Aorta (tissue), 5 donors: ENCODE results near the gene DDX41. TPM values are rescaled to one million over a fixed set of nuclear protein-coding genes. Genes with fewer than 3 reads are reported as not detected.
"Not testable (repeated sequence)": the region's sequence is repeated elsewhere in the genome, so short reads cannot be mapped to it uniquely, and the experiment has no call there.

Source experiments
- ATAC-seq: fragments of 200-7000 bp; cut with Tn5 transposase; one replicate; pipeline ENCODE4 v1.9.1; 2022; ENCODE audit warnings: moderate library complexity; ENCODE audit not compliant: low FRiP score
- DNase-seq, 2 donors: peaks; one replicate each; pipeline ENCODE4 v3.0.0-alpha.2; 2020
- H3K27ac ChIP-seq, 2 donors: one replicate each; pipeline ENCODE4 v1.5.1; 2013; ENCODE audit warnings: low read length in 2 of 2, mild to moderate bottlenecking in 2 of 2, moderate library complexity in 2 of 2, control low read depth in 1 of 2, inconsistent platforms in 1 of 2, low read depth in 1 of 2
- H3K27me3 ChIP-seq, 2 donors: one replicate each; pipeline ENCODE4 v1.6.1; 2013; ENCODE audit warnings: control low read depth in 1 of 2, low read length in 1 of 2, mild to moderate bottlenecking in 1 of 2, moderate library complexity in 1 of 2; ENCODE audit not compliant: insufficient read depth in 2 of 2, control insufficient read depth in 1 of 2
- H3K36me3 ChIP-seq, 2 donors: one replicate each; pipeline ENCODE4 v1.6.1; 2013; ENCODE audit warnings: control low read depth in 1 of 2, low read length in 1 of 2, mild to moderate bottlenecking in 1 of 2; ENCODE audit not compliant: insufficient read depth in 2 of 2, control insufficient read depth in 1 of 2
- H3K4me1 ChIP-seq, 2 donors: one replicate each; pipeline ENCODE4 v1.6.1; 2013; ENCODE audit warnings: low read length in 2 of 2, control low read depth in 1 of 2, mild to moderate bottlenecking in 1 of 2, moderate library complexity in 1 of 2; ENCODE audit not compliant: insufficient read depth in 2 of 2, control insufficient read depth in 1 of 2
- H3K4me3 ChIP-seq, 2 donors: one replicate each; pipeline ENCODE4 v1.5.1; 2013; ENCODE audit warnings: low read length in 2 of 2, control low read depth in 1 of 2, mild to moderate bottlenecking in 1 of 2
- H3K9me3 ChIP-seq: one replicate; pipeline ENCODE4 v1.6.1; 2013; ENCODE audit warnings: mild to moderate bottlenecking, low read length; ENCODE audit not compliant: control insufficient read depth
- WGBS, 2 donors: extraction: QIAGEN DNeasy Blood & Tissue Kit; methylation state at CpG; one replicate each; pipeline ENCODE4 v1.1.7; 2013; 5-methylcytosine and 5-hydroxymethylcytosine counted together
- intact Hi-C, 2 donors: fragments of 100-400 bp; cut with DNase I; formaldehyde crosslinking; loops; one replicate each; pipeline versions ENCODE4 v1.14.2 to v1.15.0; 2022
- long read RNA-seq, 2 donors: library from polyadenylated mRNA; unstranded; transcript quantifications; one replicate each; pipeline ENCODE4 v2.0.0, GENCODE V29; 2020 to 2021
- polyA plus RNA-seq, 2 donors: library from polyadenylated mRNA; stranded (reverse); fragments of 200-250 nt; gene quantifications; one replicate each; pipeline ENCODE4 v1.2.3, GENCODE V29; 2013
- total RNA-seq, 2 donors: library from RNA; stranded (reverse); fragmentation: NEBNext Ultra II Directional; extraction: Animal tissue kit (Norgen Biotek cat#: 25700); gene quantifications; one replicate each; pipeline ENCODE4 v1.2.1, GENCODE V29; 2021
- donor health status: healthy with polysubstance abuse.
- donor health status: Bipolar disorder and iron deficiency.
- donor health status: DM: no; HTN: no; CAD: no.
- donor health status: DM: no; HTN: no; CAD: no.
- donor health status: DM: yes; HTN: yes; CAD: no.

The DDX41 gene
- total RNA-seq (10 to 100 TPM; 45.0 to 54.9 TPM), polyA plus RNA-seq (10 to 100 TPM; 46.5 to 95.4 TPM)
- long read RNA-seq, donor 1, transcript DDX41-208 (17 exons, 2,607 nt): major isoform, 62 of 120 reads
- long read RNA-seq, donor 1, transcript DDX41-201 (16 exons, 2,137 nt): minor isoform, 26 of 120 reads
- long read RNA-seq, donor 1, partial matches to known transcripts: 21 of 120 reads
- long read RNA-seq, donor 1, other reads (novel, unspliced or antisense): 8 of 120 reads
- long read RNA-seq, donor 2, transcript DDX41-208 (17 exons, 2,607 nt): major isoform, 15 of 33 reads
- long read RNA-seq, donor 2, partial matches to known transcripts: 11 of 33 reads
- long read RNA-seq, donor 2, other reads (novel, unspliced or antisense): 6 of 33 reads

DNA sequence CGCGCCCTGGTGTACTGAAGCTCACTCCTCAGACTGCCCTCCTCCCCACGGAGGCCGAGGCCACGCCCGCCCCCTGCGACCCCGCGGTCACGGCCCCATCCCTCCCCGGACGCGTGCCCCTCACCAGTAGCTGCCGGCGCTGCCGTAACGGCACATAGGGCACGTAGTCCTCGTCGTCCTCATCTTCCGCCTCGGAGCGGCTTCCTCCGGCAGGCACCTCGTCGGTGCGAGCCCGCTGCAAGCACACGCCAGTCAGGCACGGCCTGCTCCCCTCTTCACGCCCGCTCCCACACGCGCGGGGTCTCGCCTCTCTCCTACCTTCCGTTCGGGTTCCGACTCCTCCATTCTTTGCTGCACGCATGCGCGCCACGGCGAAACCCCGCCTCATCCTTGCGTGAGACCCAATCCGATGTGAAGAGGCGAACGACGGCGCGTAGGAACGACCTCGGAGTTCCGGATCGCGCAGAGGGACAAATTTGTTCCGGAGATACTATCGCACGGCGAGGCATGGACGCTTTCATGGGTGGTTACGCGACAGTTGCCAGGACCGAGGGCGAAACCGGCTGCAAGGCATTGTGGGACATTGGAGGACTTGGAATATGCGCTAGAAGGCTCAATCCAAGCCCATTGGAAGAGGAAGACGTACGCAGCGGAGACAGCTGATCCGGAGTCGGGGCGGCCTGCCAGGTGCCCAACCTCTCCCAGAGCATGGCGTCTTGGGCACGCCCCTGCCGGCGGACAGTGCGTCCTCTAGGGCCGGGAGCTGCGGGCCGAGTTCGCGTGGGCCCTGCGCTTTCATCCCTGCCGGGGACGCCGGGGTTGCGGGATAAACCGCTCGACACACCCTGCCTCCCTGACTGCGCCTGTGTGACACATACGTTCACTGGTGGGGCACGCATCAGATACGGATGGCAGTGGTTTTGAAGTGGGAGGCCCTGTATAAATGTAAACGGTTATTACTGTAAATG lies at the start of gene DDX41:
TSS of gene DDX41 (minus strand) at position 361 of the 968 bp plus-strand sequence. CDS start at position 345, 16 bp downstream.
- Histone ChIP-seq H3K27ac (peak within 1 kb of the TSS in 1 of 2 donors; percentile 43), H3K4me3 (peak within 1 kb of the TSS; percentile 9 to 47), H3K27me3 (no peaks in the 10 kb centered on the region), H3K4me1 (no peaks in the 10 kb centered on the region), H3K36me3 (peaks cover 3 to 7% of the 10 kb centered on the region in 2 donors), H3K9me3 (no peaks in the 10 kb centered on the region)
- DNase-seq (peak; percentile 99), ATAC-seq (peak; percentile 95)
- WGBS, 2 donors: 0% methylated on average over 95 to 96 of the region's 96 CpGs
- intact Hi-C loops: no loop called here

DNA sequence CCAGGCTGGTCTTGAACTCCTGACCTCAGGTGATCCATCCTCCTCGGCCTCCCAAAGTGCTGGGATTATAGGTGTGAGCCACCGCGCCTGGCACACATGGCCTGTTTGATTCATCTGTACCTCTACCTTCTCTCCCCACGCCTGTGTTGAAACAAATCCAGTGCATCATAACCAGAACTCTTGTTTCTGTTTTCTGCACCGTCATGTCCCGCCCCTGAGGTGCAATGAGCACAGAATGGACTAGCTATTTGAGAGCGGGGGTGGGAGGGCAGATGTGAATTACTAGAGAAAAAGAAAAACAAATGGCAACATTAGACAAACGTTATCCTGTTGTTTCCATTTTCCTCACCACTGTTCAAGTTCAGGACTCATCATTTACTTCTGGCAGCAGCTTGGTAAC lies 48.3 kb upstream of the DDX41 start:
- Histone ChIP-seq H3K36me3 (no peaks in the 10 kb centered on the region), H3K27ac (no peak overlapping the region), H3K9me3 (no peaks in the 10 kb centered on the region), H3K27me3 (no peaks in the 10 kb centered on the region), H3K4me3 (no peak overlapping the region), H3K4me1 (no peaks in the 10 kb centered on the region)
- DNase-seq: no peak
- ATAC-seq: no peak
- WGBS, 2 donors: 78 to 79% methylated on average over 8 of the region's 8 CpGs
- intact Hi-C loops: no loop called here

DNA sequence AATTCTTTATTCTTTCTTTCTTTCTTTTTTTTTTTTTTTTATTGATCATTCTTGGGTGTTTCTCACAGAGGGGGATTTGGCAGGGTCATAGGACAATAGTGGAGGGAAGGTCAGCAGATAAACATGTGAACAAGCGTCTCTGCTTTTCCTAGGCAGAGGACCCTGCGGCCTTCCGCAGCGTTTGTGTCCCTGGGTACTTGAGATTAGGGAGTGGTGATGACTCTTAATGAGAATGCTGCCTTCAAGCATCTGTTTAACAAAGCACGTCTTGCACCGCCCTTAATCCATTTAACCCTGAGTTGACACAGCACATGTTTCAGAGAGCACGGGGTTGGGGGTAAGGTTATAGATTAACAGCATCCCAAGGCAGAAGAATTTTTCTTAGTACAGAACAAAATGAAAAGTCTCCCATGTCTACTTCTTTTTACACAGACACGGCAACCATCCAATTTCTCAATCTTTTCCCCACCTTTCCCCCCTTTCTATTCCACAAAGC lies 42.7 kb upstream of the DDX41 start:
- WGBS, 2 donors: 65 to 73% methylated on average over 8 of the region's 8 CpGs

DNA sequence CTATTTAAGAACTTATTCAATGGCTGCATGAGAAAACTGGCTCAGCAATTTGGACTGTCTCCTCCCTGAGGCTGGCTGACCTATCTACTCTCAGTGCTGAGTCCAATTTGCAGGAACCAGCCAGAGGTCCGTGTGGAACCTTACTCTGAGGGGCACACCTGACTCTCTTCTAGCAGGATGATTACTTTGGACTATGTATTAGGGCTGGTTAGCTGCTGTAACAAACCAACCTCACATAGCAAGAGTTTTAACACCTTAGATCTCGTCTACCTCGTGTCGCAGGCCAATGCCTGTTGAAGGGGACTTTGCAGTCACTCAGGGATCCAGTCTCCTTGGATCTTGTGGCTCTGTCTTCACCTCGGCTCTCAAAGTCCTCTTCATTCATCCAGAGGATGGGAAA lies 41.0 kb upstream of the DDX41 start:
- H3K4me1 ChIP-seq: no peaks in the 10 kb centered on the region
- no peaks in the 10 kb centered on the region for H3K36me3 ChIP-seq
- H3K27me3 ChIP-seq: no peaks in the 10 kb centered on the region
- H3K4me3 ChIP-seq: no peak overlapping the region
- intact Hi-C loops: no loop called here
- H3K27ac ChIP-seq: no peak overlapping the region
- no peaks in the 10 kb centered on the region for H3K9me3 ChIP-seq
- no peak for ATAC-seq
- 88% methylated on average over 5 of the region's 5 CpGs for WGBS, 2 donors
- no peak for DNase-seq

More for the DNA sequence above, 42.7 kb upstream of the DDX41 start:
- DNase-seq, H3K36me3 ChIP-seq, ATAC-seq, H3K4me1 ChIP-seq, intact Hi-C loops, H3K4me3 ChIP-seq, H3K9me3 ChIP-seq, H3K27me3 ChIP-seq, H3K27ac ChIP-seq: not testable (repeated sequence)

DNA sequence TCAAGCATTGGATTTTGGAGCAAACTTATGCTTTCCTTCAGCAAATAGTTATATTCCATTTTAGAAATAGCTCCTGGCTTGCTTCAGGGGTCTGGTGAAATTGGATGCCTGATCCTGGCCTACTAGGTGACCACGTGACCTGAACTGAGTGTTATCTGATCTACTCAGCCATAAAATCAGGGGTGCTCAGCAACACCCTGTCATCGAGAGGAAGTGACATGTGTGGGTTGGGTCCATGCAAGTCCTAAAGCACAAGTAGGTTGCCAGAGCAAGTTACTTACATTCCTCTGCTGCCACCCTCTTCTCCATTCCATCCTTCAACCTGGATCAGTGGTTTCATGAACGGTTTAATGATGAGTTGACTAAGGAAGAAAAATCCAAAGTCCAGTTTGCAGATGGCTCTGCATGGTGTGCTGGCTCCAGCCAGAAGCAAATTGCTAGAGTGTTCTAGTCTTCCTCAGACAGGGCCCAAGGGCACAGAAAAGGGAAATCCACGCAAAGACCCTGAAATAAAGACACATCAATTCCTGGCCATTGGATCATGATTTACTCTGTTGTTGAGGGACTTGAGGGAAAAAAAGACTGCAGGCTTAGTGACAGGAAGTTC lies 40.4 kb upstream of the DDX41 start:
- Histone ChIP-seq H3K9me3 (no peaks in the 10 kb centered on the region), H3K4me1 (no peaks in the 10 kb centered on the region), H3K27ac (no peak overlapping the region), H3K4me3 (no peak overlapping the region), H3K36me3 (no peaks in the 10 kb centered on the region), H3K27me3 (no peaks in the 10 kb centered on the region)
- ATAC-seq (no peak), DNase-seq (no peak)
- WGBS, 2 donors: 65 to 68% methylated on average over 4 of the region's 4 CpGs
- intact Hi-C loops: no loop called here

DNA sequence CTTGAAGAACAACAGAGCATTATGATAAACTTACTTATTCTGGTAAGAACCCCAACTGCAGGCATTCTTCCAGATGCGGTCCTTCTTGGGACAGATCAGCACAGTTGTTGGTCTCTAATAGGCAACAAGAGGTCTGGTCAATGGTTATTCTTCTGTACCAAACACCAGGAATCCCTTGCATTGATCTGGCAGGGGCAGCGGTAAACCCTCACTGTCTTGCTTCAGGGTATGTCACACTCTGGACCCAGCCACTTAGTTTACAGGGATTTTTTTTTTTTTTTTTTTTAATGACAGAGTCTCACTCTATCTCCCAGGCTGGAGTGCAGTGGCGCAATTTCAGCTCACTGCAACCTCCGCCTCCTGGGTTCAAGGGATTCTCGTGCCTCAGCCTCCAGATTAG lies 38.9 kb upstream of the DDX41 start:
- intact Hi-C loops: no loop called here
- no peak overlapping the region for H3K4me3 ChIP-seq
- ATAC-seq (no peak), DNase-seq (no peak)
- no peaks in the 10 kb centered on the region for H3K36me3 ChIP-seq
- 90 to 95% methylated on average over 5 of the region's 5 CpGs for WGBS, 2 donors
- H3K9me3 ChIP-seq: no peaks in the 10 kb centered on the region
- no peaks in the 10 kb centered on the region for H3K27me3 ChIP-seq
- no peak overlapping the region for H3K27ac ChIP-seq
- no peaks in the 10 kb centered on the region for H3K4me1 ChIP-seq

- H3K27me3 ChIP-seq: no peaks in the 10 kb centered on the region
- WGBS, 2 donors: 61 to 72% methylated on average over 2 of the region's 2 CpGs
- intact Hi-C loops: no loop called here
- no peak overlapping the region for H3K4me3 ChIP-seq
- no peak overlapping the region for H3K27ac ChIP-seq
- no peaks in the 10 kb centered on the region for H3K4me1 ChIP-seq
- H3K36me3 ChIP-seq: no peaks in the 10 kb centered on the region
- ATAC-seq: no peak
- H3K9me3 ChIP-seq: no peaks in the 10 kb centered on the region
- no peak for DNase-seq
Observed at GRCh38 chr5:177555228-177555627, 38.5 kb upstream of the DDX41 start.

- DNase-seq: peak; percentile 96 to 98
- no peaks in the 10 kb centered on the region for H3K4me1 ChIP-seq
- H3K36me3 ChIP-seq: no peaks in the 10 kb centered on the region
- peak within 1 kb of the TSS in 1 of 2 donors; percentile 4 for H3K27ac ChIP-seq
- H3K4me3 ChIP-seq: peak within 1 kb of the TSS; percentile 67
- H3K9me3 ChIP-seq: no peaks in the 10 kb centered on the region
- intact Hi-C loops: loop anchor here in 1 of 2 donors (5.0 kb wide), 1 partner anchor 38 kb away; the partner anchor contains the start of gene TMED9
- WGBS, 2 donors: 6 to 8% methylated on average over 38 to 49 of the region's 49 CpGs
- peak; percentile 96 for ATAC-seq
- no peaks in the 10 kb centered on the region for H3K27me3 ChIP-seq
Observed at GRCh38 chr5:177554474-177555111, 37.8 kb upstream of the DDX41 start, which contains the start of gene FAM193B. TSS of gene FAM193B (minus strand) at chr5:177554563. CDS start at chr5:177554458, 105 bp downstream.
